C4-2B (cell line): ENCODE results near the gene SLC12A1.

Source experiments
- ZFX ChIP-seq: fragments of 450-650 bp; IDR thresholded peaks from 2 replicates; pipeline ENCODE4 v1.6.1; 2017
- TF ChIP-seq, protein P1 (sequence below): fragments of 450-650 bp; conservative IDR thresholded peaks from 2 replicates; pipeline ENCODE4 v1.5.1; 2017; ENCODE audit warnings: mild to moderate bottlenecking

DNA sequence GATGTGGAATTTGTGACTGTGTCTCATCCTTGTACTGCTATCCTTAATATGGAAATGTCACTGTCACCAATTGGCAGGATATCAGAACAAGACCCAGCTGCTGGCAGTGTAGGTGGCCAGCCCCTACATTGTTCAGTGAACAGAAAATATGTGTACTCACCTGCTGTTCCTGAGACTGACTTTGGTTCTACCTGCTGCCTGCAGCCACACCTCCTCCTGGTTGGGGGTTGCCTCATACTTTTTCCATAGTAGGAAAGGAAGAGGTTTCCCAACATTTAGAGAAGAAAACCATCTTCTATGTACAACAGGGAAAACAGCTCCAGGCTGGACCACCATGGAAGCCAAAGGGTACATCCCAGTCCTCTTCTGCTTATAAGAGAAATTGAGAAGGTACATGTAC lies 35.9 kb downstream of the SLC12A1 start:
- TF ChIP-seq, protein P1, sequence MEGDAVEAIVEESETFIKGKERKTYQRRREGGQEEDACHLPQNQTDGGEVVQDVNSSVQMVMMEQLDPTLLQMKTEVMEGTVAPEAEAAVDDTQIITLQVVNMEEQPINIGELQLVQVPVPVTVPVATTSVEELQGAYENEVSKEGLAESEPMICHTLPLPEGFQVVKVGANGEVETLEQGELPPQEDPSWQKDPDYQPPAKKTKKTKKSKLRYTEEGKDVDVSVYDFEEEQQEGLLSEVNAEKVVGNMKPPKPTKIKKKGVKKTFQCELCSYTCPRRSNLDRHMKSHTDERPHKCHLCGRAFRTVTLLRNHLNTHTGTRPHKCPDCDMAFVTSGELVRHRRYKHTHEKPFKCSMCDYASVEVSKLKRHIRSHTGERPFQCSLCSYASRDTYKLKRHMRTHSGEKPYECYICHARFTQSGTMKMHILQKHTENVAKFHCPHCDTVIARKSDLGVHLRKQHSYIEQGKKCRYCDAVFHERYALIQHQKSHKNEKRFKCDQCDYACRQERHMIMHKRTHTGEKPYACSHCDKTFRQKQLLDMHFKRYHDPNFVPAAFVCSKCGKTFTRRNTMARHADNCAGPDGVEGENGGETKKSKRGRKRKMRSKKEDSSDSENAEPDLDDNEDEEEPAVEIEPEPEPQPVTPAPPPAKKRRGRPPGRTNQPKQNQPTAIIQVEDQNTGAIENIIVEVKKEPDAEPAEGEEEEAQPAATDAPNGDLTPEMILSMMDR, result no peak
- no peak for TF ChIP-seq ZFX
